ENCODE results near the gene MPDZ.

Gene MPDZ

GRCh38 chr9:13118313-13118712 lies 161.2 kb downstream of the MPDZ start:
- no peak for DNase-seq (ENCODE audit: low read depth in 1 of 2, low spot score in 1 of 2)
- TF ChIP-seq GABPA (IDR thresholded peaks at IDR 0.05; ENCODE audit: low read depth): no peak
- TF ChIP-seq, protein P1, sequence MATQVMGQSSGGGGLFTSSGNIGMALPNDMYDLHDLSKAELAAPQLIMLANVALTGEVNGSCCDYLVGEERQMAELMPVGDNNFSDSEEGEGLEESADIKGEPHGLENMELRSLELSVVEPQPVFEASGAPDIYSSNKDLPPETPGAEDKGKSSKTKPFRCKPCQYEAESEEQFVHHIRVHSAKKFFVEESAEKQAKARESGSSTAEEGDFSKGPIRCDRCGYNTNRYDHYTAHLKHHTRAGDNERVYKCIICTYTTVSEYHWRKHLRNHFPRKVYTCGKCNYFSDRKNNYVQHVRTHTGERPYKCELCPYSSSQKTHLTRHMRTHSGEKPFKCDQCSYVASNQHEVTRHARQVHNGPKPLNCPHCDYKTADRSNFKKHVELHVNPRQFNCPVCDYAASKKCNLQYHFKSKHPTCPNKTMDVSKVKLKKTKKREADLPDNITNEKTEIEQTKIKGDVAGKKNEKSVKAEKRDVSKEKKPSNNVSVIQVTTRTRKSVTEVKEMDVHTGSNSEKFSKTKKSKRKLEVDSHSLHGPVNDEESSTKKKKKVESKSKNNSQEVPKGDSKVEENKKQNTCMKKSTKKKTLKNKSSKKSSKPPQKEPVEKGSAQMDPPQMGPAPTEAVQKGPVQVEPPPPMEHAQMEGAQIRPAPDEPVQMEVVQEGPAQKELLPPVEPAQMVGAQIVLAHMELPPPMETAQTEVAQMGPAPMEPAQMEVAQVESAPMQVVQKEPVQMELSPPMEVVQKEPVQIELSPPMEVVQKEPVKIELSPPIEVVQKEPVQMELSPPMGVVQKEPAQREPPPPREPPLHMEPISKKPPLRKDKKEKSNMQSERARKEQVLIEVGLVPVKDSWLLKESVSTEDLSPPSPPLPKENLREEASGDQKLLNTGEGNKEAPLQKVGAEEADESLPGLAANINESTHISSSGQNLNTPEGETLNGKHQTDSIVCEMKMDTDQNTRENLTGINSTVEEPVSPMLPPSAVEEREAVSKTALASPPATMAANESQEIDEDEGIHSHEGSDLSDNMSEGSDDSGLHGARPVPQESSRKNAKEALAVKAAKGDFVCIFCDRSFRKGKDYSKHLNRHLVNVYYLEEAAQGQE (IDR thresholded peaks at IDR 0.05; ENCODE audit: insufficient replicate concordance, low read depth): no peak
- TF ChIP-seq CTCF (IDR thresholded peaks at IDR 0.05; ENCODE audit: insufficient read depth, low read length): no peak
- TF ChIP-seq POLR2AphosphoS5 (IDR thresholded peaks at IDR 0.05; ENCODE audit: low read depth): no peak
- TF ChIP-seq SPI1 (IDR thresholded peaks at IDR 0.05; ENCODE audit: borderline replicate concordance, low read depth): no peak
- no peaks in the 10 kb centered on the region for H3K27me3 ChIP-seq (ENCODE audit: insufficient read depth, poor library complexity, severe bottlenecking)
- no peak overlapping the region for H3K4me3 ChIP-seq (replicated peaks; ENCODE audit: insufficient read depth, low read length)
- H3K27ac ChIP-seq (replicated peaks): no peak overlapping the region

DNA sequence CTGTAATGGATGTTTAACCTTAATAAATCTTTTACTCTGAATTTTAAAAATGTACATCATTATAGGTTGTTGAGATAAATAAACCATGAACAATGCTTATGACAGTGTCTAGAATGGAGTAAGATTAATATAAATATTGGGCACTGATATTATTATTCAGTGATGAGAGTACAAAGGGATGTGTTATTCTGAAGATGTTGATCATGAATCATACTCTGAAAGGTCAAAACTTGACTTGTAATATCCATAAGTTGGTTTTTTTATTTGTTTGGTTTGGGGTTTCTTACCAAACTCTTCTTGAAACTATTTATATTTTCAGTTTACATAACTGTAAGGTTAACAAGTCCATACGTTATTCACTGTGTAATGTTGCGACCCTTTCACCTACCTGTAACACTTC lies 163.2 kb downstream of the MPDZ start:
- no peaks in the 10 kb centered on the region for H3K27me3 ChIP-seq (ENCODE audit: insufficient read depth, poor library complexity, severe bottlenecking)
- no peak overlapping the region for H3K4me3 ChIP-seq (replicated peaks; ENCODE audit: insufficient read depth, low read length)
- no peak for DNase-seq (ENCODE audit: low read depth in 1 of 2, low spot score in 1 of 2)
- no peak overlapping the region for H3K27ac ChIP-seq (replicated peaks)
- no peak for TF ChIP-seq CTCF (IDR thresholded peaks at IDR 0.05; ENCODE audit: insufficient read depth, low read length)
- TF ChIP-seq GABPA (IDR thresholded peaks at IDR 0.05; ENCODE audit: low read depth): no peak
- no peak for TF ChIP-seq POLR2AphosphoS5 (IDR thresholded peaks at IDR 0.05; ENCODE audit: low read depth)
- TF ChIP-seq, protein P1 (IDR thresholded peaks at IDR 0.05; ENCODE audit: insufficient replicate concordance, low read depth): no peak
- no peak for TF ChIP-seq SPI1 (IDR thresholded peaks at IDR 0.05; ENCODE audit: borderline replicate concordance, low read depth)

- TF ChIP-seq POLR2AphosphoS5 (IDR thresholded peaks at IDR 0.05; ENCODE audit: low read depth) (no peak), SPI1 (IDR thresholded peaks at IDR 0.05; ENCODE audit: borderline replicate concordance, low read depth) (no peak), CTCF (IDR thresholded peaks at IDR 0.05; ENCODE audit: insufficient read depth, low read length) (no peak), GABPA (IDR thresholded peaks at IDR 0.05; ENCODE audit: low read depth) (no peak)
- Histone ChIP-seq H3K27ac (replicated peaks) (no peak overlapping the region), H3K27me3 (ENCODE audit: insufficient read depth, poor library complexity, severe bottlenecking) (no peaks in the 10 kb centered on the region), H3K4me3 (replicated peaks; ENCODE audit: insufficient read depth, low read length) (no peak overlapping the region)
- DNase-seq (ENCODE audit: low read depth in 1 of 2, low spot score in 1 of 2): no peak
These were observed 165.7 kb downstream of the MPDZ start for GRCh38 chr9:13113751-13114150.

DNA sequence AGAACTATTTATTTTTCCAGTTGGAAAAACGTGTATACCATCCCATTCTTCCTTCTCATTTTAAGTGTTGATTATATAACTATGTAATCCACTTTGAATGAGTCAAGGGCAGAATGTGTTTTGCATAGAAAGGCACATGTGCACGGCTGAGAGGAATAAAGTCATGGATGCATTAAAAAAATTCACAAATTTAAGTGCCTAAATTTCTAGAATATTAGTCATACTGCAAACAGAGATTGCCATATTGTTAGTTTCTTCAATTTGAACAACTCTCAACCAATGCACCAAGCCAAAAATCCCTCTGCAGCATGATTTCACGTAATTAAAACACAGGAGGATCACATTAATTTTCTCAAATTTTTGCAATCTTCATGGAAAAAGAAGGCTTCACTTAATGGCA lies 166.3 kb downstream of the MPDZ start:
- TF ChIP-seq POLR2AphosphoS5 (IDR thresholded peaks at IDR 0.05; ENCODE audit: low read depth): no peak
- TF ChIP-seq CTCF (IDR thresholded peaks at IDR 0.05; ENCODE audit: insufficient read depth, low read length): no peak
- no peak for TF ChIP-seq GABPA (IDR thresholded peaks at IDR 0.05; ENCODE audit: low read depth)
- TF ChIP-seq, protein P1 (IDR thresholded peaks at IDR 0.05; ENCODE audit: insufficient replicate concordance, low read depth): no peak
- TF ChIP-seq SPI1 (IDR thresholded peaks at IDR 0.05; ENCODE audit: borderline replicate concordance, low read depth): no peak
- no peak for DNase-seq (ENCODE audit: low read depth in 1 of 2, low spot score in 1 of 2)
- Histone ChIP-seq H3K27me3 (ENCODE audit: insufficient read depth, poor library complexity, severe bottlenecking) (no peaks in the 10 kb centered on the region), H3K27ac (replicated peaks) (no peak overlapping the region), H3K4me3 (replicated peaks; ENCODE audit: insufficient read depth, low read length) (no peak overlapping the region)

All from HL-60 (cell line).